Breast epithelium (tissue), 4 donors: ENCODE measurements around the gene IREB2. TPM values are rescaled to one million over a fixed set of nuclear protein-coding genes. Genes with fewer than 3 reads are reported as not detected.

Experiments
- DNase-seq, 2 donors: peaks; one replicate each; pipeline ENCODE4 v3.0.0-alpha.2; 2019; ENCODE audit warnings: low spot score in 2 of 2
- H3K27ac ChIP-seq, 2 donors: fragments of 200-600 bp; sonication (generic) in 1 of 2; one replicate each; pipeline ENCODE4 v1.5.1; 2016 to 2019; ENCODE audit warnings: mild to moderate bottlenecking in 1 of 2
- H3K27me3 ChIP-seq, 2 donors: fragments of 200-600 bp; sonication (generic) in 1 of 2; one replicate each; pipeline versions ENCODE4 v1.5.1 to v1.6.0; 2017 to 2019; ENCODE audit warnings: control low read depth in 1 of 2, mild to moderate bottlenecking in 1 of 2
- H3K36me3 ChIP-seq: fragments of 200-600 bp; one replicate; pipeline ENCODE4 v1.5.1; 2019
- H3K4me1 ChIP-seq, 2 donors: fragments of 200-600 bp; sonication (generic); one replicate each; pipeline ENCODE4 v1.5.1; 2016 to 2019; ENCODE audit warnings: control low read depth in 1 of 2
- H3K4me3 ChIP-seq, 3 donors: fragments of 200-600 bp; sonication (generic); 1 replicate in 2 of 3; 2 replicates in 1 of 3; pipeline ENCODE4 v1.5.1; 2016 to 2019; ENCODE audit warnings: mild to moderate bottlenecking in 3 of 3, moderate library complexity in 2 of 3
- H3K9me3 ChIP-seq, 2 donors: fragments of 200-600 bp; sonication (generic) in 1 of 2; one replicate each; pipeline ENCODE4 v1.5.1; 2016 to 2019; ENCODE audit warnings: control low read depth in 1 of 2
- CTCF ChIP-seq, 3 donors: fragments of 450-650 bp; IDR thresholded peaks; one replicate each; pipeline ENCODE4 v1.5.1; 2016 to 2017; ENCODE audit warnings: antibody characterized with exemption in 3 of 3, mild to moderate bottlenecking in 3 of 3, moderate library complexity in 3 of 3
- POLR2A ChIP-seq: fragments of 450-650 bp; IDR thresholded peaks from one replicate; pipeline ENCODE4 v1.6.1; 2016; ENCODE audit warnings: antibody characterized with exemption, mild to moderate bottlenecking, moderate library complexity
- POLR2AphosphoS5 ChIP-seq, 3 donors: sonication (generic); formaldehyde crosslinking; IDR thresholded peaks; one replicate each; pipeline ENCODE4 v1.6.1; 2017; ENCODE audit warnings: antibody characterized with exemption in 3 of 3
- intact Hi-C: fragments of 100-400 bp; cut with DNase I; formaldehyde crosslinking; loops from one replicate; pipeline ENCODE4 v1.15.1; 2023; ENCODE audit warnings: low total_unique reads
- total RNA-seq, 3 donors: library from RNA; depleted of rRNA; stranded (reverse); fragments of >200 nt; gene quantifications; one replicate each; pipeline ENCODE4 v1.1.0, GENCODE V29; 2016

The IREB2 gene
- total RNA-seq, 3 donors from 2014 or later: 45.8 to 52.2 (median 49.5) TPM

DNA sequence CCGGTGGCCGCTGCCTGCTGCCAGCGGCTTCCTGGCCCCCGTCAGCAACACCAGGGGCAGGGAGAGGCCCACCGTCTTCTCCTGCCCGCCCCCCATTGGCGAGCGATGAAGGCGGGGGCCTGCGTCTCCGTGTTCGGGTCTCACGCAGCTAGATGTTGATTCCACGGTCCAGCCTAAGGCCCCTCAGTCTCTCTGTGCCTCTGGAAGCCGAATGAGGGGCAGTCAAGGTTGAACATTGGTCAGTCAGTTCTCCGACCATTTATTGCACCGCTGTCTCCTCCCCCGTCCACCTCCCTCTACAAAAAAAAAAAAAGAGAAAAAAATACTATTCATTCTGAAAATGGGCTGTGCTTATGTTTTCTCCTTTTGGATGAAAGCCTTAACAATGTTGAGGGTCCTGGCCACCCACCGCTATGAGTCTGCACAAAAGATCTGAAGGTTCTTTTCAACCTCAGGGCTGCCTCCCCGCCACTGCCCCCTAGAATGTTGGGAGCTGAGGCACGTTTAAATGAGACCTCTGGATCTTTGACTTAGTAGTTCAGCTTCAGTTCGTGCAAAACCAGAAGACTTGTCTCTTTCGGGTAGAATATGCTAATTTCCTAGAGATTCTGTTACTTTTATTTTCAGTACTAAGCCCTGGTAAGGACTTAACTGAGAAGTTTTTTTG is 736 bp downstream of the IREB2 start:
- Histone ChIP-seq H3K4me1 (peaks cover 0 to 11% of the 10 kb centered on the region in 2 donors), H3K27ac (peak overlapping the region; percentile 96 to 99), H3K27me3 (no peaks in the 10 kb centered on the region), H3K4me3 (peak overlapping the region; percentile 99 to 100 (median 100)), H3K36me3 (peaks cover 4% of the 10 kb centered on the region), H3K9me3 (no peaks in the 10 kb centered on the region)
- intact Hi-C loops: no loop called here
- TF ChIP-seq POLR2AphosphoS5 (IDR thresholded peaks at IDR 0.05): peak in 1 of 3 donors; percentile 11
- no peak for TF ChIP-seq POLR2A
- peak in 1 of 2 donors; percentile 26 for DNase-seq

GRCh38 chr15:78440375-78441373 is 2.7 kb downstream of the IREB2 start:
- intact Hi-C loops: no loop called here
- no peaks in the 10 kb centered on the region for H3K9me3 ChIP-seq
- TF ChIP-seq POLR2A (no peak), CTCF (IDR thresholded peaks at IDR 0.05) (no peak), POLR2AphosphoS5 (IDR thresholded peaks at IDR 0.05) (no peak)
- no peak overlapping the region for H3K4me3 ChIP-seq
- no peak overlapping the region for H3K27ac ChIP-seq
- peaks cover 0 to 11% of the 10 kb centered on the region in 2 donors for H3K4me1 ChIP-seq
- H3K27me3 ChIP-seq: no peaks in the 10 kb centered on the region
- no peak for DNase-seq
- peaks cover 4% of the 10 kb centered on the region for H3K36me3 ChIP-seq

DNA sequence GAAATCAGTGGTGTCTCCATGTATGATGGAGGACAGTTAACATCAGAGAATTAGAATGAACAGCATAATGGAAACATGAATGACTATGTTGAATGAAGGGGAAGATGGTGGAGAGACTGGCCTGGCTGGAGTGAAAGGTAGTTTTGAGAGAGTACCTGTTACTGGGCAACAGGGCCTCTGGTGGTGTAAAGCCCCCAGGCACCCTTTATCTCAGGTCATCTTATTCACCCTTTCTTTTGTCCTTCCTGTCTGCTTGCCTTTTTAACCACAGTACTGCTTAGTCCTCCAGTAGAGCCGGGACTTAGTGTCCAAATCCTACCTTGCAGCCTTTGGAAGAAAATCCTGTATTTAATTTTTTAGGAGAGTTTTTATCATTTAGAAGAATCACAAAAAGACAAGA is 6.2 kb downstream of the IREB2 start:
- peaks cover 4% of the 10 kb centered on the region for H3K36me3 ChIP-seq
- intact Hi-C loops: no loop called here
- peaks cover 1 to 11% of the 10 kb centered on the region in 2 donors for H3K4me1 ChIP-seq
- H3K27ac ChIP-seq: no peak overlapping the region
- H3K9me3 ChIP-seq: no peaks in the 10 kb centered on the region
- no peaks in the 10 kb centered on the region for H3K27me3 ChIP-seq
- no peak overlapping the region for H3K4me3 ChIP-seq
- no peak for DNase-seq
- no peak for TF ChIP-seq CTCF (IDR thresholded peaks at IDR 0.05)
- TF ChIP-seq POLR2A: no peak
- TF ChIP-seq POLR2AphosphoS5 (IDR thresholded peaks at IDR 0.05): no peak

DNA sequence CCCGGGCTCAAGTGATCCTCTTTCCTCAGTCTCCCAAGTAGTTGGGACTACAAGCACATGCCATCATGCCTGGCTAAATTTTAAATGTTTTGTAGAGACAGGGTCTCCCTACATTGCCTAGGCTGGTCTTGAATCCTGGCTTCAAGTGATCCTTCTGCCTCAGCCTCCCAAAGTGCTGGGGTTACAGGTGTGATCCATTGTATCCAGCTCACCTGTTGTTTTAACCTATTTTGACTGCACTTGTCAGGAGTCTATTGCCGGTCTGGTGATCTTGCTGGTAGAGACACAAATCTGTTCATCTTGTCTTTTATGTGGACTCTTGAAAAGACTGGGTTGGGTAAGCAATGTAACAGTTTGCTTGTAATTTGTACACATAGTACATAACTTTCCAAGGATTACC is 7.9 kb downstream of the IREB2 start:
- H3K4me3 ChIP-seq: no peak overlapping the region
- no peak overlapping the region for H3K27ac ChIP-seq
- no peaks in the 10 kb centered on the region for H3K27me3 ChIP-seq
- TF ChIP-seq POLR2A: no peak
- TF ChIP-seq CTCF (IDR thresholded peaks at IDR 0.05): no peak
- no peak for TF ChIP-seq POLR2AphosphoS5 (IDR thresholded peaks at IDR 0.05)
- H3K4me1 ChIP-seq: peaks cover 0 to 4% of the 10 kb centered on the region in 2 donors
- no peak for DNase-seq
- intact Hi-C loops: no loop called here
- H3K9me3 ChIP-seq: no peaks in the 10 kb centered on the region
- peaks cover 4% of the 10 kb centered on the region for H3K36me3 ChIP-seq

- H3K36me3 ChIP-seq: peaks cover 4% of the 10 kb centered on the region
- peaks cover 0 to 4% of the 10 kb centered on the region in 2 donors for H3K4me1 ChIP-seq
Observed at GRCh38 chr15:78446551-78446950, 8.5 kb downstream of the IREB2 start.

More at GRCh38 chr15:78446551-78446950, 8.5 kb downstream of the IREB2 start:
- Histone ChIP-seq H3K27me3 (no peaks in the 10 kb centered on the region), H3K9me3 (no peaks in the 10 kb centered on the region), H3K27ac (no peak overlapping the region), H3K4me3 (no peak overlapping the region)
- TF ChIP-seq POLR2A (no peak), POLR2AphosphoS5 (IDR thresholded peaks at IDR 0.05) (no peak), CTCF (IDR thresholded peaks at IDR 0.05) (no peak)
- DNase-seq: no peak
- intact Hi-C loops: no loop called here
